Erythroblast (primary cell): Measurements from ENCODE around the gene PCBP3.

Source experiments
- GATA1 ChIP-seq: IDR thresholded peaks from 2 replicates; pipeline ENCODE4 v1.6.1; 2011; ENCODE audit warnings: low read depth, mild to moderate bottlenecking, control low read depth, low read length, moderate library complexity
- POLR2A ChIP-seq: IDR thresholded peaks from 2 replicates; pipeline ENCODE4 v1.6.1; 2011; ENCODE audit warnings: mild to moderate bottlenecking, low read length

DNA sequence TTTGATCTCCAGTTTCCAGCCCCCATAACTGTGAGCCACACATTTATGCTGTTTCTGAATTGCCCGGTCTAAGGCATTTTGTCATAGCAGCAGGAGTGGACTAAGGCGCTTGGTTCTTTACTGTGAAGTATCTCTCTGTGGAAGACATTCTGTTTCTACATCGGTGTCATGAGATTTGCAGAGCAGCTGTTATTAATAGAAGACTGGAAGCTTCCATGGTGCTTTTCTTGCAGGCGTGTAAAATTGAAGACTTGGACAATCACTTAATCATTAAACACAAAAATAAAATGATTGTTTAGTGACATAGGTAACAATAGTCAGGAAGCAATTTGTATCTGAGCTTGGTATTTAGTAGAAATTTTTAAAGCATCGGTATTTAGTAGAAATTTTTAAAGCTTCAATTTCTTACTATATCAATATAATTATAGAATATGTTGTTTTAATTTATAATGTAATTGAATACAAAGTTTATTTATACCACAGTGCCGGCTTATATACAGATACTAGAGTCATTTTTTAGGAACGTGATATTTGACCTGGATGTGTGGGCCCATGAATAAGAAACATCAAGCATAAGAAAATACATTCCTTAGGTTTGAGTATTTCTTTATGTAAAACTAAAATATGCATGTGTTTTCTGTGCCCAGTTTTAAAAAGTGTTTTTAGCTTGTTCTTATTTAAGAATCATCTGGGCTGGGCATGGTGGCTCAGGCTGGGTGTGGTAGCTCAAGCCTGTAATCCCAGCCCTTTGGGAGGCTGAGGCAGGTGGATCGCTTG is 277.5 kb downstream of the PCBP3 start:
- TF ChIP-seq POLR2A (no peak), GATA1 (no peak)
